KOPT-K1 (cell line): ENCODE data around the gene ATP2A1.
A peak's percentile ranks its signal among the peaks of the same experiment; 100 is the strongest.

Experiments
- H3K27ac ChIP-seq: fragments of 200-600 bp; sonication (generic); 2 replicates; pipeline ENCODE4 v1.5.1; 2016; ENCODE audit warnings: antibody characterized with exemption, mild to moderate bottlenecking, low read depth, low read length; ENCODE audit not compliant: poor library complexity, severe bottlenecking
- H3K36me3 ChIP-seq: fragments of 200-600 bp; sonication (generic); 2 replicates; pipeline ENCODE4 v1.5.1; 2017; ENCODE audit warnings: antibody characterized with exemption, mild to moderate bottlenecking, low read length, moderate library complexity; ENCODE audit not compliant: insufficient read depth
- H3K9me3 ChIP-seq: fragments of 200-600 bp; sonication (generic); 2 replicates; pipeline ENCODE4 v1.5.1; 2017; ENCODE audit warnings: antibody characterized with exemption, low read length, mild to moderate bottlenecking; ENCODE audit not compliant: insufficient read depth, poor library complexity, severe bottlenecking

Gene ATP2A1

GRCh38 chr16:28903344-28904042, 25.2 kb downstream of the ATP2A1 start:
- no peaks in the 10 kb centered on the region for H3K9me3 ChIP-seq
- peaks cover 32% of the 10 kb centered on the region for H3K36me3 ChIP-seq
- H3K27ac ChIP-seq: peak overlapping the region; percentile 76

GRCh38 chr16:28904363-28904762, 26.1 kb downstream of the ATP2A1 start:
- H3K27ac ChIP-seq: no peak overlapping the region
- peaks cover 38% of the 10 kb centered on the region for H3K36me3 ChIP-seq
- H3K9me3 ChIP-seq: no peaks in the 10 kb centered on the region

- Histone ChIP-seq H3K36me3 (peaks cover 42% of the 10 kb centered on the region), H3K27ac (no peak overlapping the region), H3K9me3 (no peaks in the 10 kb centered on the region)
Measured at GRCh38 chr16:28904828-28905227, 26.5 kb downstream of the ATP2A1 start.

- Histone ChIP-seq H3K9me3 (no peaks in the 10 kb centered on the region), H3K36me3 (peaks cover 45% of the 10 kb centered on the region), H3K27ac (no peak overlapping the region)
Measured at GRCh38 chr16:28905229-28905754, 27.0 kb downstream of the ATP2A1 start.

- Histone ChIP-seq H3K9me3 (no peaks in the 10 kb centered on the region), H3K27ac (no peak overlapping the region), H3K36me3 (peaks cover 51% of the 10 kb centered on the region)
Measured at GRCh38 chr16:28905800-28906372, 27.6 kb downstream of the ATP2A1 start.

GRCh38 chr16:28910086-28911031, 32.1 kb downstream of the ATP2A1 start:
- no peaks in the 10 kb centered on the region for H3K9me3 ChIP-seq
- no peak overlapping the region for H3K27ac ChIP-seq
- peaks cover 79% of the 10 kb centered on the region for H3K36me3 ChIP-seq

- peaks cover 89% of the 10 kb centered on the region for H3K36me3 ChIP-seq
- H3K27ac ChIP-seq: no peak overlapping the region
Measured at GRCh38 chr16:28912558-28912957, 34.3 kb downstream of the ATP2A1 start.

GRCh38 chr16:28913946-28914724, 35.8 kb downstream of the ATP2A1 start:
- no peak overlapping the region for H3K27ac ChIP-seq
- peaks cover 94% of the 10 kb centered on the region for H3K36me3 ChIP-seq
- H3K9me3 ChIP-seq: no peaks in the 10 kb centered on the region

More at GRCh38 chr16:28912558-28912957, 34.3 kb downstream of the ATP2A1 start:
- H3K9me3 ChIP-seq: no peaks in the 10 kb centered on the region

GRCh38 chr16:28915181-28915580, 36.9 kb downstream of the ATP2A1 start:
- Histone ChIP-seq H3K27ac (no peak overlapping the region), H3K36me3 (peaks cover 95% of the 10 kb centered on the region), H3K9me3 (no peaks in the 10 kb centered on the region)

GRCh38 chr16:28917095-28917494, 38.8 kb downstream of the ATP2A1 start:
- Histone ChIP-seq H3K9me3 (no peaks in the 10 kb centered on the region), H3K36me3 (peaks cover 90% of the 10 kb centered on the region), H3K27ac (no peak overlapping the region)

- Histone ChIP-seq H3K27ac (no peak overlapping the region), H3K36me3 (peaks cover 90% of the 10 kb centered on the region), H3K9me3 (no peaks in the 10 kb centered on the region)
Measured at GRCh38 chr16:28918698-28919097, 40.4 kb downstream of the ATP2A1 start.

- Histone ChIP-seq H3K27ac (no peak overlapping the region), H3K9me3 (no peaks in the 10 kb centered on the region), H3K36me3 (peaks cover 51% of the 10 kb centered on the region)
Measured at GRCh38 chr16:28923231-28923587, 44.9 kb downstream of the ATP2A1 start.

- no peaks in the 10 kb centered on the region for H3K9me3 ChIP-seq
- no peak overlapping the region for H3K27ac ChIP-seq
- peaks cover 45% of the 10 kb centered on the region for H3K36me3 ChIP-seq
Measured at GRCh38 chr16:28923652-28924398, 45.5 kb downstream of the ATP2A1 start.

GRCh38 chr16:28924399-28924761, 46.1 kb downstream of the ATP2A1 start:
- H3K9me3 ChIP-seq: no peaks in the 10 kb centered on the region
- H3K36me3 ChIP-seq: peaks cover 40% of the 10 kb centered on the region
- H3K27ac ChIP-seq: peak overlapping the region; percentile 99
